DND-41 (cell line): ENCODE measurements around the gene HOXD12.

ENCODE experiments used
- ATAC-seq: fragments of 200-7000 bp; cut with Tn5 transposase; 3 replicates; pipeline ENCODE4 v1.9.1; 2021; ENCODE audit warnings: low read depth; ENCODE audit not compliant: insufficient read depth
- DNase-seq: peaks from one replicate; pipeline ENCODE4 v3.0.0-alpha.2; 2020
- H2AFZ ChIP-seq: 2 replicates; pipeline ENCODE4 v1.6.0; 2012; ENCODE audit warnings: low read depth, low read length
- H3K27ac ChIP-seq: 2 replicates; pipeline ENCODE4 v1.5.1; 2012; ENCODE audit warnings: low read length, inconsistent platforms
- H3K27me3 ChIP-seq: fragments of 200-600 bp; sonication (generic); 2 replicates; pipeline ENCODE4 v1.6.0; 2012; ENCODE audit warnings: low read length, mild to moderate bottlenecking, inconsistent platforms; ENCODE audit not compliant: insufficient read depth, poor library complexity
- H3K36me3 ChIP-seq: 2 replicates; pipeline ENCODE4 v1.5.1; 2012; ENCODE audit warnings: low read length, inconsistent platforms; ENCODE audit not compliant: insufficient read depth
- H3K4me1 ChIP-seq: 2 replicates; pipeline ENCODE4 v1.5.1; 2012; ENCODE audit warnings: mild to moderate bottlenecking, low read length; ENCODE audit not compliant: insufficient read depth
- H3K4me2 ChIP-seq: 2 replicates; pipeline ENCODE4 v1.6.0; 2012; ENCODE audit warnings: mild to moderate bottlenecking, moderate library complexity, low read length, inconsistent platforms; ENCODE audit not compliant: insufficient read depth
- H3K4me3 ChIP-seq, 2 experiments: fragments of 200-600 bp in 1 of 2; shearing (Covaris generic) in 1 of 2; 2 replicates each; pipeline ENCODE4 v1.5.1; 2012 to 2016; ENCODE audit warnings: inconsistent platforms in 2 of 2, low read length in 2 of 2, mild to moderate bottlenecking in 2 of 2, low read depth in 1 of 2, moderate library complexity in 1 of 2
- H3K79me2 ChIP-seq: 2 replicates; pipeline ENCODE4 v1.6.0; 2012; ENCODE audit warnings: low read length, inconsistent platforms; ENCODE audit not compliant: insufficient read depth
- H3K9ac ChIP-seq: 2 replicates; pipeline ENCODE4 v1.6.0; 2012; ENCODE audit warnings: low read depth, mild to moderate bottlenecking, inconsistent platforms, low read length, moderate library complexity
- H3K9me3 ChIP-seq: 2 replicates; pipeline ENCODE4 v1.5.1; 2012; ENCODE audit warnings: low read length, moderate library complexity, mild to moderate bottlenecking, inconsistent platforms; ENCODE audit not compliant: insufficient read depth, severe bottlenecking
- H4K20me1 ChIP-seq: 2 replicates; pipeline ENCODE4 v1.6.0; 2012; ENCODE audit warnings: low read length; ENCODE audit not compliant: insufficient read depth
- EZH2 ChIP-seq: IDR thresholded peaks from 3 replicates; pipeline ENCODE4 v1.6.1; 2012; ENCODE audit warnings: borderline replicate concordance, low read depth, mild to moderate bottlenecking, moderate library complexity, low read length, inconsistent platforms; ENCODE audit not compliant: severe bottlenecking
- TF ChIP-seq, protein P1 (sequence below): IDR thresholded peaks from 2 replicates; pipeline ENCODE4 v1.5.1; 2012; ENCODE audit warnings: borderline replicate concordance, low read length, moderate library complexity, mild to moderate bottlenecking; ENCODE audit not compliant: poor library complexity, severe bottlenecking; ENCODE audit errors: extremely low read depth

Gene HOXD12

DNA sequence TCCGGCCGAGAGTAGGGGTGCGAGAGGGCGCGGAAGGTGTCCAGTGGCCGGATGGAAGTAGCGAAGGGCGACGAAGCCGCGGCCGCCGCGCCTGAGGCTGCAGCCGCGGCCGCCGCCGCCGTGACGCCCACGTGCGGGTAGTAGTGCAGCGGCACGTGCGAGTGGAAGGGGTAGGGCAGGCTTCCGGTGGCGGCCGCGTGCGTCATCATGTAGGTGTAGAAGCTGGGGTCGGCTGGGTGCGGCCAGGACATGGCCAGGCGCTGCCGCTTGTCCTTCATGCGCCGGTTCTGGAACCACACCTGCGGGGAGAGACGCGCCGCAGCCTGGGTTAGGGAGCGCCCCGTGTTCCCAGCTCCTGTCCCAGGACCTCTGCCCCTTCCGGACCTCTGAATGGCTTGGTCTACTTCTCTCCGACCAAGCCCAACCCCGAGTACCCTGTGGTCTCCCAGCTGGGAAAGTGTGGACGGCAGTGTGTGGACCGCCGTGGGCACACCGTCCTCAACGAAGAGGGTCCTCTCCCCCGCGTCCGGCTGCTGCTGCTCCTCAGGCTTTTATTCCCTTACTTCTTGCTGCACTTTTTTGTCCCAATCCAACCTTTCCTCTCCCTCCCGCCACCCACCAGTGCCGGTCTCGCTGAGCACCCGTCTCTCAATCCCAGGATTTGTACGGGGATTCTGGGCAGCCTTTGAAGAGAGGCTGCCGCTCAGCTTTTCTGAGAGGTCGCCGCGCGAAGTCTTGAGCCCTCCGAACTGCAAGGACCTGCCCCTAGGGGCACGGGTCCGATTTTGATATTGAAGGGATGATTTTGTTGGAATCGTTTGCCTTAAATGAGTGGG, 18.8 kb upstream of the HOXD12 start:
- Histone ChIP-seq H3K4me2 (no peak overlapping the region), H3K27ac (no peak overlapping the region), H3K36me3 (no peaks in the 10 kb centered on the region), H3K4me3 (no peak overlapping the region), H3K9ac (no peak overlapping the region), H3K4me1 (no peaks in the 10 kb centered on the region), H3K27me3 (no peaks in the 10 kb centered on the region), H2AFZ (no peak overlapping the region), H3K9me3 (no peaks in the 10 kb centered on the region), H4K20me1 (no peaks in the 10 kb centered on the region), H3K79me2 (no peaks in the 10 kb centered on the region)
- DNase-seq (no peak), ATAC-seq (no peak)
- TF ChIP-seq, protein P1, sequence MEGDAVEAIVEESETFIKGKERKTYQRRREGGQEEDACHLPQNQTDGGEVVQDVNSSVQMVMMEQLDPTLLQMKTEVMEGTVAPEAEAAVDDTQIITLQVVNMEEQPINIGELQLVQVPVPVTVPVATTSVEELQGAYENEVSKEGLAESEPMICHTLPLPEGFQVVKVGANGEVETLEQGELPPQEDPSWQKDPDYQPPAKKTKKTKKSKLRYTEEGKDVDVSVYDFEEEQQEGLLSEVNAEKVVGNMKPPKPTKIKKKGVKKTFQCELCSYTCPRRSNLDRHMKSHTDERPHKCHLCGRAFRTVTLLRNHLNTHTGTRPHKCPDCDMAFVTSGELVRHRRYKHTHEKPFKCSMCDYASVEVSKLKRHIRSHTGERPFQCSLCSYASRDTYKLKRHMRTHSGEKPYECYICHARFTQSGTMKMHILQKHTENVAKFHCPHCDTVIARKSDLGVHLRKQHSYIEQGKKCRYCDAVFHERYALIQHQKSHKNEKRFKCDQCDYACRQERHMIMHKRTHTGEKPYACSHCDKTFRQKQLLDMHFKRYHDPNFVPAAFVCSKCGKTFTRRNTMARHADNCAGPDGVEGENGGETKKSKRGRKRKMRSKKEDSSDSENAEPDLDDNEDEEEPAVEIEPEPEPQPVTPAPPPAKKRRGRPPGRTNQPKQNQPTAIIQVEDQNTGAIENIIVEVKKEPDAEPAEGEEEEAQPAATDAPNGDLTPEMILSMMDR, result no peak
- no peak for TF ChIP-seq EZH2

- no peak overlapping the region for H2AFZ ChIP-seq
- H3K36me3 ChIP-seq, result no peaks in the 10 kb centered on the region
- no peaks in the 10 kb centered on the region for H3K9me3 ChIP-seq
- no peak overlapping the region for H3K27ac ChIP-seq
- no peak overlapping the region for H3K9ac ChIP-seq
- H3K4me2 ChIP-seq, result no peak overlapping the region
- peaks cover 5% of the 10 kb centered on the region; the same call in 1 of the 2 replicates for H3K4me1 ChIP-seq
- no peaks in the 10 kb centered on the region for H3K27me3 ChIP-seq
- ATAC-seq (no peak), DNase-seq (no peak)
- TF ChIP-seq, protein P1, result no peak
- TF ChIP-seq EZH2, result no peak
- H4K20me1 ChIP-seq, result no peaks in the 10 kb centered on the region
- H3K4me3 ChIP-seq, result no peak overlapping the region
- H3K79me2 ChIP-seq, result no peaks in the 10 kb centered on the region
Measured at GRCh38 chr2:176081376-176081836, 18.2 kb upstream of the HOXD12 start.

DNA sequence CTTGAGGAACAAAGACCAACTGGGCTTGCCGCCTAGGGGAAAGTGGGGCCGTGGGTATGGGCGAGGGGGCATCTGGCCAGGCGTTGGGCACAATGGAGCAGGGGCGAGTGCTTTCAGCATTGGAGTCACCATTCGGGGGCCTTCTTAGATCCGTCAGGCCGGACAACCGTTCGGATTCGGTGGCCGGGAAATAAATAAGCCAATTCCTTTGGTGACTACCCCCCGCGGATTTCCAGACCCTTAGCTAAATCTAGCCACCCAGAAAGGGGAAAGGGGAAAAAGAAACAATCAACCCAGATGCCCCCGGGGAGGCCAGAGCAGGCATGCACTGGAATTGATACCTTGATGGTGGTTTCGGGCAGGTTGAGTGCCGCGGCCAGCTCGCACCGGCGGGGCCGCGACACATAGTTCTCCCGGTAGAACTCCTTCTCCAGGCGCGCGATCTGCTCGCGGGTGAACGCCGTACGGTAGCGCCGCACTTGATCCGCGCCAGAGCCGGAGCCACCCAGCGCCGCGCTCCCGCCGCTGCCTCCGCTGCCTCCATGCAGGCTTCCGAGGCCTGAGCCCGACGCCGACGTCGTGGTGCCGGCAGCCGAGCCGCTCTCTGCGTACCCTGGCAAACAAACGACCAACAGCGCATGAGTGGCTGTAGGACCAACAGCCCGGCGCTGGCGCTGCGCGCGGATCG, 17.6 kb upstream of the HOXD12 start:
- DNase-seq (no peak), ATAC-seq (no peak)
- Histone ChIP-seq H3K4me2 (no peak overlapping the region), H3K27me3 (no peaks in the 10 kb centered on the region), H3K27ac (no peak overlapping the region), H4K20me1 (no peaks in the 10 kb centered on the region), H3K9ac (no peak overlapping the region), H3K79me2 (no peaks in the 10 kb centered on the region), H3K36me3 (no peaks in the 10 kb centered on the region), H3K4me1 (peaks cover 6% of the 10 kb centered on the region; the same call in 1 of the 2 replicates), H3K9me3 (no peaks in the 10 kb centered on the region), H2AFZ (no peak overlapping the region), H3K4me3 (no peak overlapping the region)
- TF ChIP-seq, protein P1, result no peak
- no peak for TF ChIP-seq EZH2
